Activated CD4-positive, alpha-beta T cell treated with anti-CD3 and anti-CD28 coated beads for 1 hour (primary cell): Measurements from ENCODE around the gene HYAL3.
"Not testable (repeated sequence)": the region's sequence is repeated elsewhere in the genome, so short reads cannot be mapped to it uniquely, and the experiment has no call there.

Experiments used
- DNase-seq: peaks from one replicate; pipeline ENCODE4 v3.0.0-alpha.2; 2020

HYAL3 gene

GRCh38 chr3:50312041-50312440 lies 12.8 kb upstream of the HYAL3 start:
- DNase-seq: not testable (repeated sequence)

DNA sequence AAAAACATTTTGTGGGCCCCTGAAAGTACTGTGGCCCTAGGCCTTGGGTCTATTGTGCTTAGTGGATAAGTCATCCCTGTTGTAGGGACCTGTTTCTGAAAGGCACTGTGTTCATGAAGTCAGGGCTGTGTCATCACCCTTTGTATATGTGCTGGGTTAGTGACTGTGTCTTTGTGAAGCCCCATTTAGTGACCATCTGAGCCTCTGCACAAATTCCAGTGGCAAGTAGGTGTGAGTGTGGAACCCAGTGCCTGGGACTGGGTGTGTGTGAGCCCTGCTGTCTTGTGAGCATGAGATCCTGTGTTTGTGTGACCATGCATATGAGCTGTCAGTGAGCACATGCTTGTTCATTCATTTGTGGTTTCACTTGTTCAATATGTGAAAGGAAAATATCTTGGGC lies 5.4 kb upstream of the HYAL3 start:
- DNase-seq: no peak

GRCh38 chr3:50303013-50303815 lies 4.0 kb upstream of the HYAL3 start, which contains the start of gene HYAL1:
Gene HYAL1 (minus strand): TSS chr3:50303574. CDS start chr3:50302956, 618 bp downstream.
- no peak for DNase-seq

DNA sequence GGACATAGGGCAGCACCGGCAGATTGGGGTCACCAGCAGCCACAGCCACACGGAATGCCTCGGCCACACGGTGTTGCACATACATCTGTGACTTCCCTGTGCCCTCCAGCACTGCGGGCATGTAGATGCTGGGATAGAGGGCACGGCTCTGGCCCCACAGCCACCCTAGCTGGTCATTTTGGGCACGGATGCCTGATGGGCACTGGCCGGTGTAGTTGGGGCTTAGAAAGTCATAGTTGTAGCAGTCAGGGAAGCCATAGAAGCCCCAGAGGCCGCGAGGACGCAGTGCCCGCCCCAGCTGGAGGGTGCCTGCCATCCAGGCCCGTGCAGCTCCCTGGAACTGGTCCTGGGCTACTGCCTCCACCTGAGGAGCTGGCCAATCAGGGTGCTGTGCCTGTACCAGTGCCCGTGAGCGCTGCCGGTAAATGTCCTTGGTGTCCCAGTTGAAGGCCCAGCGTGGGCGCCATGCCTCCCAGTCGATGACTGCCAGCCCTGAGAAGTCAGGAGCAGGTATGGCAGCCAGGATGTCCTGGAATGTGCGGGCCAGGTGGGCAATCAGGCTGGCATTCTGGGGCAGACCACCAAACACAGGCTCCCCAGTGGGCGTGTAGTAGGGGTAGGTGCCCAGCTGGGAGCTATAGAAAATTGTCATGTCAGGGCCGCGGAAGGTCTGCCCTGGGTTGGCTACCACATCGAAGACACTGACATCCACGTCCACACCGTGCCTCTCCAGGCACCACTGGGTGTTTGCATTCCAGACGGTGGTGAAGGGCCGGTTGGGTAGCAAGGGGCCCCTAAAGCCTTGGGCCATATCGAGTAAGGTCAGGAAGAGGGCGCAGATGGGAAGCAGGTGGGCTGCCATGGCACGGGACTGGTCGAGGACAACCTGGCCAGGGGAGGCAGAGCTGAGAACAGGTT lies 3.1 kb upstream of the HYAL3 start:
- no peak for DNase-seq

DNA sequence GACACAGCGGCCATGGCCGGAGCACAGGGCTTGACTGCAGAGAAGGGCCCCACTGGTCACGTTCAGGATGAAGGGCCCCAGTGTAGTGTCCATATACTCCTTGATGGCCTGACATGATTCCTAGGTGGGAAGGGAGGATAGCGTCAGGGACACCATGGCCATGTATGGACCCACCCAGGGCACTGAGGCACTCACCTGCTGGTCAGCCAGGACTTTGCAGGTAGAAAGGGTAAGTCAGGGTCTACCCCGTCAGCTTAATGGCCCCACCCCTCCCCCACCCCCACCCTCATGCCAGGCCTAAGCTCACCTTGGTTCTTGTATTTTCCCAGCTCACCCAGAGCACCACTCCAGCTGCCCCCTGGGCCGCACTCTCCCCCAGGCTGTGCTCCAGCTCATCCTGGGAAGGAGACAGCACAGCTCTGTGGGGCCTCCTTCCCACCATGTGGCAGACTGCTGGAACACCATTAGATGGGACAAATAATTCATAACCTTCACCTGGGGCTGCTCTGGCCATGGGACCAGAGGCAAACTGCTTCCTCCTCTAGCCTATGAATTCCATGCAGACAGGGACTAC lies 1.6 kb upstream of the HYAL3 start:
- no peak for DNase-seq

GRCh38 chr3:50299929-50300680 lies 900 bp upstream of the HYAL3 start:
- no peak for DNase-seq

- no peak for DNase-seq
Measured at GRCh38 chr3:50299638-50299928, 378 bp upstream of the HYAL3 start.

GRCh38 chr3:50297896-50298725 lies 1.1 kb downstream of the HYAL3 start:
- no peak for DNase-seq

GRCh38 chr3:50297384-50297775 lies 1.8 kb downstream of the HYAL3 start:
- DNase-seq: no peak

- no peak for DNase-seq
Measured at GRCh38 chr3:50296721-50297383, 2.4 kb downstream of the HYAL3 start.

GRCh38 chr3:50295553-50296431 lies 3.4 kb downstream of the HYAL3 start:
- no peak for DNase-seq

- no peak for DNase-seq
Measured at GRCh38 chr3:50294492-50295403, 4.5 kb downstream of the HYAL3 start.

DNA sequence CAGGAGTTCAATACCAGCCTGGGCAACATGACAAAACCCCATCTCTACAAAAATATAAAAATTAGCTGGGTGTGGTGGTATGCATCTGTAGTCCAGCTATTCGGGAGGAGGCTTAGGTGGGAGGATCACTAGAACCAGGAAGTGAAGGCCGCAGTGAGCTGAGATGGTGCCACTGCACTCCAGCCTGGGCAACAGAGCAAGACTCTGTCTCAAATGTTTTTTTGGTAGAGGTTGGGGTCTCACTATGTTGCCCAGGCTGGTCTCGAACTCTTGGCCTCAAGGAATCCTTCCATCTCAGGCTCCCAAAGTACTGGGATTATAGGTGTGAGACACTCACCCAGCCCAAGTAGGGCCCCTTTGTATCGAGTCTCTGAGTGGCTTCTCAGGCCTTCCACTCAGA lies 5.1 kb downstream of the HYAL3 start:
- no peak for DNase-seq

DNA sequence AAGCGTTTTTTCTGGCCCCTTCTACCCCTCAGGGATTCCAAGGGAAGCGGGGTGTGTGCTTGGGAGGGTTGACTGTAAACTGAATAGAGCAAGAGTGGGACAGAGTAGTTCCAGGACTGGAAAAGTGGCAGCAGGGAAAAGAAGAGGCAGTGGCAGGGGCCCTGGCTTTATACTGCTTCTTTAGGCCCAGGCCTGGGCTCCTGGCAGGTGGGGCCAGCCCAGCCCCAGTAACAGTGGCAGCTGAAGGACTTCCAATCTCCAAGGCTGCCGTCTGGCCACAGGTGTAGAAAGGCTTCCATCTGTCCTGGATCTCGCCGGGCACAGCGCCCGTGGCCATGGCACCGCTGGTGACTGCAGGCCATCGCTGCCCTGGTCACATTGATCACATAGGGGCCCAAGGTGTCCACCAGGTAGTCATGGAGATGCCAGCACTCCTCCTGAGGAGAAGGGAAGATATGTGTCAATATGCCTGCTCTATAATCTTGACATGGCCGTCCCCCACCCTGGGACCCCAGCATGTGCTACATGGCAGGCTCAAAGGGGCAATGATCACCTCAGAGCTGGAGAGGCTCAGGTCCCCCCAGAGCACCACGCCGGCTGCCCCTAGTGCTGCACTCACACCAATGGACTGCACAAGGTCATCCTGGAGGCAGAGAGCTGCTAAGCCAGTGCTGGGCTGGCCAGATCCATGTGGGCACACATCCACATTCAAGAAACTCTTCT lies 6.0 kb downstream of the HYAL3 start:
- no peak for DNase-seq

GRCh38 chr3:50292159-50293078 lies 6.8 kb downstream of the HYAL3 start, which contains the start of gene IFRD2:
Gene IFRD2 (minus strand): TSS chr3:50292429. CDS start chr3:50292274, 155 bp downstream.
- DNase-seq: peak; percentile 93

DNA sequence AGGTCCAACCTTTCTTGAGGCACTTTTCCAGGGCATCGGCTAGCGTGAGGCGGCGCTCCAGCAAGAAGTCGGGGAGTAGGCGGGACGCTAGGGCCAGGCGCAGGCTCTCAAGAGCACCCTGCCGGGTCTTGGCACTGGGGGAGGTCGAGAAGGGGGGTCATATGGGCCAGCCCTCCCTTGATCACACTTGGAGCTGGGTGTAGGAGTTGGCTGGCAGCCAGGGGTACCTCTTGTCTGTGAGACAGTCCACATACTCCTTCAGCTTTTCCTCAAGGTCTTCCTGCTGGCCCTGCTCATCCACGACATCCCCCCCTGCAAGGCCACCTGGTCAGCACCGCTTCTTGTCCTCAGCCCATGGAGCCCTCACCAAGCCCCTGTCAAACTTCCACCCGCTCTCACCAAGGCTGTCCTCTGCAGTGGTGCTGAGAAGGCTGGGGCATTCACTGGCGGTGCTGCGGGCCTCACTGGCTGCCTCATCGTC lies 9.0 kb downstream of the HYAL3 start:
- DNase-seq: no peak

DNA sequence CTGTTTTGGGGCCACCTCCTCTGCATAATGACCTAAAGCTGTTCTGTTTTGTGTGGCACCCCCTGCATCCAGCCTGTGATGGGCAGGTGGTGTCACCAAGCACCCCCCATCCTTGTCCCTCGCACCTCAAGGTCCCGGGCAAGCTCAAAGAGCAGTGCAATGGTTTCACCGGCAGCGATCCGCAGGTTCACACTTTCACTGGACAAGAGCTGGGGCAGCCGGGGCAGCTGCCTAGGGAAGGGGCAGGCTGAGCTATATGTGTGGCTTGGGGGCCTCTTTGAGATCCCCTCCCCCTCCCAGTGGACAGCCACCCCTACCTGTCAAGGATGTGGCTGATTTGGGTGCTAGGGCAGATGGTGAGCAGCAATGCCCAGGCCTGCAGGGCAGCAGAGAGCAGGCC lies 10.1 kb downstream of the HYAL3 start:
- no peak for DNase-seq
